IMR-90 (cell line): ENCODE data around the gene APCDD1L.

Source experiments
- CEBPB ChIP-seq: IDR thresholded peaks from 2 replicates; pipeline ENCODE4 v1.6.1; 2012; ENCODE audit warnings: low read depth, low read length, improper control_type of control experiment
- CHD1 ChIP-seq: IDR thresholded peaks from 2 replicates; pipeline ENCODE4 v1.6.1; 2012; ENCODE audit warnings: low read depth, low read length, improper control_type of control experiment
- CTCF ChIP-seq: conservative IDR thresholded peaks from 2 replicates; pipeline ENCODE4 v1.5.1; 2012; ENCODE audit warnings: mild to moderate bottlenecking, low read depth, low read length, improper control_type of control experiment
- NFE2L2 ChIP-seq: fragments of 150-350 bp; IDR thresholded peaks from 2 replicates; pipeline ENCODE4 v1.6.1; 2016; ENCODE audit warnings: low read depth, mild to moderate bottlenecking, low read length
- POLR2A ChIP-seq: IDR thresholded peaks from 2 replicates; pipeline ENCODE4 v1.6.1; 2012; ENCODE audit warnings: mild to moderate bottlenecking, low read depth, low read length
- SMC3 ChIP-seq: fragments of 150-350 bp; IDR thresholded peaks from 2 replicates; pipeline ENCODE4 v1.6.1; 2016; ENCODE audit warnings: low read depth, mild to moderate bottlenecking, antibody characterized with exemption, low read length, moderate library complexity

GRCh38 chr20:58461899-58462298, 53.3 kb downstream of the APCDD1L start:
- TF ChIP-seq CTCF: no peak
- TF ChIP-seq NFE2L2: no peak
- no peak for TF ChIP-seq SMC3
- no peak for TF ChIP-seq POLR2A
- no peak for TF ChIP-seq CEBPB
- TF ChIP-seq CHD1: no peak
